ENCODE data around the gene ABCB6. TPM values are rescaled to one million over a fixed set of nuclear protein-coding genes. Genes with fewer than 3 reads are reported as not detected.

The ABCB6 gene
- total RNA-seq, 1 donor from 2014 or later: 12.5 TPM

- H3K79me2 ChIP-seq (ENCODE audit: insufficient read depth, low read length): no peaks in the 10 kb centered on the region
- H3K9me3 ChIP-seq (ENCODE audit: insufficient read depth, low read depth, low read length): no peaks in the 10 kb centered on the region
- no peaks in the 10 kb centered on the region for H4K20me1 ChIP-seq (ENCODE audit: insufficient read depth, low read length)
- H3K4me3 Mint-ChIP-seq (ENCODE audit: unreplicated experiment): no peak overlapping the region
- H2AFZ ChIP-seq (ENCODE audit: low read depth, low read length): no peak overlapping the region
- peaks cover 15% of the 10 kb centered on the region for H3K4me1 Mint-ChIP-seq (ENCODE audit: low read depth, unreplicated experiment)
- H3K4me2 ChIP-seq (ENCODE audit: low read length): no peak overlapping the region
- no peak overlapping the region for H3K4me3 ChIP-seq (ENCODE audit: insufficient read depth, low read depth, low read length)
- H3K27ac ChIP-seq (ENCODE audit: low read depth, low read length): no peak overlapping the region
- TF ChIP-seq EZH2 (IDR thresholded peaks at IDR 0.05; ENCODE audit: insufficient read depth, low read length) (no peak), CTCF (IDR thresholded peaks at IDR 0.05; ENCODE audit: insufficient read depth, low read depth, low read length) (no peak)
- H3K4me1 ChIP-seq (ENCODE audit: insufficient read depth, low read length): peaks cover 4% of the 10 kb centered on the region
- no peak for FAIRE-seq
- H3K27me3 Mint-ChIP-seq (ENCODE audit: low read depth, unreplicated experiment): peaks cover 28% of the 10 kb centered on the region
- no peak overlapping the region for H3K27ac Mint-ChIP-seq (ENCODE audit: unreplicated experiment)
- no peak overlapping the region for H3K9ac ChIP-seq (ENCODE audit: low read length)
- no peaks in the 10 kb centered on the region for H3K9me3 Mint-ChIP-seq (ENCODE audit: unreplicated experiment)
- DNase-seq (ENCODE audit: low read depth): no peak
- peaks cover 10% of the 10 kb centered on the region for H3K36me3 Mint-ChIP-seq (ENCODE audit: low read depth, unreplicated experiment)
- H3K36me3 ChIP-seq (ENCODE audit: insufficient read depth, low read length): no peaks in the 10 kb centered on the region
- H3K27me3 ChIP-seq (ENCODE audit: insufficient read depth, low read length): no peaks in the 10 kb centered on the region
Measured at GRCh38 chr2:219163156-219163555, 55.6 kb downstream of the ABCB6 start.

- H3K4me1 Mint-ChIP-seq (ENCODE audit: low read depth, unreplicated experiment): peaks cover 18% of the 10 kb centered on the region
- TF ChIP-seq EZH2 (IDR thresholded peaks at IDR 0.05; ENCODE audit: insufficient read depth, low read length) (no peak), CTCF (IDR thresholded peaks at IDR 0.05; ENCODE audit: insufficient read depth, low read depth, low read length) (no peak)
- H3K9me3 Mint-ChIP-seq (ENCODE audit: unreplicated experiment): no peaks in the 10 kb centered on the region
- peaks cover 14% of the 10 kb centered on the region for H3K36me3 Mint-ChIP-seq (ENCODE audit: low read depth, unreplicated experiment)
- no peaks in the 10 kb centered on the region for H3K27me3 ChIP-seq (ENCODE audit: insufficient read depth, low read length)
- H3K9ac ChIP-seq (ENCODE audit: low read length): peak overlapping the region; percentile 82
- H2AFZ ChIP-seq (ENCODE audit: low read depth, low read length): no peak overlapping the region
- H3K4me3 Mint-ChIP-seq (ENCODE audit: unreplicated experiment): peak overlapping the region; percentile 86
- H3K4me1 ChIP-seq (ENCODE audit: insufficient read depth, low read length): peaks cover 4% of the 10 kb centered on the region
- H3K9me3 ChIP-seq (ENCODE audit: insufficient read depth, low read depth, low read length): no peaks in the 10 kb centered on the region
- no peaks in the 10 kb centered on the region for H3K79me2 ChIP-seq (ENCODE audit: insufficient read depth, low read length)
- H3K27me3 Mint-ChIP-seq (ENCODE audit: low read depth, unreplicated experiment): peaks cover 22% of the 10 kb centered on the region
- no peak overlapping the region for H3K27ac ChIP-seq (ENCODE audit: low read depth, low read length)
- H3K4me3 ChIP-seq (ENCODE audit: insufficient read depth, low read depth, low read length): peak overlapping the region; percentile 76
- DNase-seq (ENCODE audit: low read depth) (no peak), FAIRE-seq (no peak)
- H3K27ac Mint-ChIP-seq (ENCODE audit: unreplicated experiment): no peak overlapping the region
- H3K36me3 ChIP-seq (ENCODE audit: insufficient read depth, low read length): peaks cover 4% of the 10 kb centered on the region
- H4K20me1 ChIP-seq (ENCODE audit: insufficient read depth, low read length): no peaks in the 10 kb centered on the region
- H3K4me2 ChIP-seq (ENCODE audit: low read length): peak overlapping the region; percentile 98
Measured at GRCh38 chr2:219161097-219161496, 57.7 kb downstream of the ABCB6 start.

GRCh38 chr2:219160186-219161017 is 58.4 kb downstream of the ABCB6 start, which contains the start of gene NHEJ1:
Gene NHEJ1 (minus strand): TSS chr2:219160815. CDS start chr2:219158362, 2,453 bp downstream.
- no peaks in the 10 kb centered on the region for H3K9me3 Mint-ChIP-seq (ENCODE audit: unreplicated experiment)
- H3K4me3 Mint-ChIP-seq (ENCODE audit: unreplicated experiment): peak within 1 kb of the TSS; percentile 86
- Histone ChIP-seq H3K9ac (ENCODE audit: low read length) (peak within 1 kb of the TSS; percentile 82), H4K20me1 (ENCODE audit: insufficient read depth, low read length) (no peaks in the 10 kb centered on the region), H3K27me3 (ENCODE audit: insufficient read depth, low read length) (no peaks in the 10 kb centered on the region), H2AFZ (ENCODE audit: low read depth, low read length) (peak within 1 kb of the TSS; percentile 90), H3K4me3 (ENCODE audit: insufficient read depth, low read depth, low read length) (peak within 1 kb of the TSS; percentile 76), H3K79me2 (ENCODE audit: insufficient read depth, low read length) (no peaks in the 10 kb centered on the region), H3K9me3 (ENCODE audit: insufficient read depth, low read depth, low read length) (no peaks in the 10 kb centered on the region), H3K27ac (ENCODE audit: low read depth, low read length) (peak within 1 kb of the TSS; percentile 87), H3K36me3 (ENCODE audit: insufficient read depth, low read length) (peaks cover 4% of the 10 kb centered on the region), H3K4me1 (ENCODE audit: insufficient read depth, low read length) (peaks cover 4% of the 10 kb centered on the region), H3K4me2 (ENCODE audit: low read length) (peak within 1 kb of the TSS; percentile 98)
- H3K4me1 Mint-ChIP-seq (ENCODE audit: low read depth, unreplicated experiment): peaks cover 18% of the 10 kb centered on the region
- TF ChIP-seq EZH2 (IDR thresholded peaks at IDR 0.05; ENCODE audit: insufficient read depth, low read length) (no peak), CTCF (IDR thresholded peaks at IDR 0.05; ENCODE audit: insufficient read depth, low read depth, low read length) (peak; percentile 78)
- peaks cover 18% of the 10 kb centered on the region for H3K27me3 Mint-ChIP-seq (ENCODE audit: low read depth, unreplicated experiment)
- peak; percentile 83 for DNase-seq (ENCODE audit: low read depth)
- peak within 1 kb of the TSS; percentile 85 for H3K27ac Mint-ChIP-seq (ENCODE audit: unreplicated experiment)
- FAIRE-seq: peak; percentile 39
- peaks cover 11% of the 10 kb centered on the region for H3K36me3 Mint-ChIP-seq (ENCODE audit: low read depth, unreplicated experiment)
